ENCODE measurements around the gene FARP2. TPM values are rescaled to one million over a fixed set of nuclear protein-coding genes. Genes with fewer than 3 reads are reported as not detected.

The FARP2 gene
- total RNA-seq, 2 donors from 2014 or later: 30.1 to 44.2 TPM

DNA sequence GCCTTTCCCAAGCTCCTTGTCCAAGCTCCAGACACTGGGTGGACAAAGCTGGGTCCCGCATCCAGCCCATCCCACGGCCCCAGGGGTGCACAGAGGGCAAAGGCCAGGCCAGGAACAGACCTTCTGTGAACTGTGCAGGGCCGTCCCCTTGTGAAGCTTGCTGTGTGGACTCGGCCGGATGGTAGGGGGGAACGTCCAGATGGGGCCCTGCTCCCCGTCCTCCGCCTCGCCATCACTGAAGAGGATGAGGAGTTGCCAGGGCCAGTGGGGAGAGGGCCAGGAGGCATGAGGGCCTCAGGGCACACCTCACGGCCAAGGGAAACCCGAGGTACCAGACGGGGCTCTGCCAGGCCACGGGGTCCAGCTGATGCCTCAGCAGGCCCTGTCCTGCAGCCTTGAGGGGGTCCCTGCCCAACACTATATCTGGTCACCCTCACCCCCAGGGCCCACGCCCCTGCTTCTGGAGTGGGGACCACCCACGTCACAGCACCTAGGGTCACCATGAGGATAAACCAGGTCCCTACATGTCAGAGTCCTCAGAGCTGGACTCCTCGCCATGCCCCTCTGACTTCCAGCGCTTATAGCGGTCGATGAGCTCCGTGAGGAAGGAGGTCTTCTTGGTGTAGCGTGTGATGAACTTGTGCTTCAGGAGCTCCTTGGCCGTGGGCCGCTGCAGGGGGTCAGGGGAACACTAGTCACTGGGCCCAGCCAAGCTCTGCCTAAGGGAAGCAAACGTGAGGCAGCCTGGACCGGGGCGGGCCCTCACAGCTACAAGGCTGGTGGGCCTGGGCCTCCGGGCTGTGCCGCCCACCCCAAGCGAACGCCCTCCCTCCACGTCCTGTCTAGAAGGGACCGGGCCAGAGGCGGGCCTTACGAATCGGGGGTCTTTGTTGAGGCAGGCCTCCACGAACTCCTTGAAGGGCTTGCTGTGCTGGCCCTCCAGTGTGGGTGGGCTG lies 142.3 kb downstream of the FARP2 start:
- no peak for DNase-seq
- 94 to 97% methylated on average over 26 to 35 of the region's 36 CpGs for WGBS, 2 donors
- H3K27ac ChIP-seq: no peak overlapping the region

DNA sequence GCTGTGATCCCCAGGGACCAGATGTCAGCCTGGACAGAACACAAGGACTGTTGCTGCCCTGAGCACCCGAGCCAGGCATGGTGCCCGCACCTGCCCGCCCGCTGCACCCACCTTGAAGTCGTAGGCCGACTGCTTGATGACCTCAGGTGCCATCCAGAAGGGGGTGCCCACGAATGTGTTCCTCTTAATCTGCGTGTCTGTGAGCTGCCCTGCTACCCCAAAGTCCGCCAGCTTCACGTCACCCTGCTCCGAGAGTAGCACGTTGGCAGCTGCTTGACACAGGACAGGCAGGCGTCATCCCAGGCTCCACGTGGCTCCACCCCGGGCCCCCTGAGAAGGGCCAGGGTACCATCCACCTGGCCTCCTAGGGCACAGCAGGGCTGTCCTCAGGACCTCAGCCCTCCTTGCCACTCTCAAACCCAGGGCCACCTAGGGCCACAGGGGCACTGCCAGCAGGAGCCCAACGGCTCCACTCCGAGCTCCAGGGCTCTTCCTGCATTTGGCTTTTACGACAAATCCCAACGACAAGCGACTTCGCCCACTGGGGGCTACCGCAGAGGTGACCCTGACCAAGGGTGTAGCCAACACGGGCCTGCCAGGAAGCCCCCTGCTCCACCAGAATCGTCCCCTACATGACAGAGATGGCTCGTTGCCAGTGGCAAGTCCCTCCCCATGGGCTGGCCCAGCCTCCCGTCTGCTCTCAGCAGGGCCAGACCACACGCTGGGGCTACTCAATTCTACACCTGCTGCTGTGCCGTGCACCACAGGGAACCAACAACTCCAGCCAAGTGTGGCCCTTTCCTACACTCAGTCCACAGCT lies 143.3 kb downstream of the FARP2 start:
- intact Hi-C loops (cut with DNase I): no loop called here
- Histone ChIP-seq H3K9me3 (no peaks in the 10 kb centered on the region), H3K36me3 (replicated peaks in 1 of 2; ENCODE audit: insufficient read depth in 1 of 2, low read depth in 2 of 2) (peaks cover 0 to 14% of the 10 kb centered on the region in 2 donors), H3K27me3 (no peaks in the 10 kb centered on the region), H3K4me1 (peaks cover 6% of the 10 kb centered on the region), H3K27ac (no peak overlapping the region), H3K4me3 (no peak overlapping the region)
- 85 to 88% methylated on average over 15 to 23 of the region's 28 CpGs for WGBS, 2 donors
- TF ChIP-seq, protein P1, sequence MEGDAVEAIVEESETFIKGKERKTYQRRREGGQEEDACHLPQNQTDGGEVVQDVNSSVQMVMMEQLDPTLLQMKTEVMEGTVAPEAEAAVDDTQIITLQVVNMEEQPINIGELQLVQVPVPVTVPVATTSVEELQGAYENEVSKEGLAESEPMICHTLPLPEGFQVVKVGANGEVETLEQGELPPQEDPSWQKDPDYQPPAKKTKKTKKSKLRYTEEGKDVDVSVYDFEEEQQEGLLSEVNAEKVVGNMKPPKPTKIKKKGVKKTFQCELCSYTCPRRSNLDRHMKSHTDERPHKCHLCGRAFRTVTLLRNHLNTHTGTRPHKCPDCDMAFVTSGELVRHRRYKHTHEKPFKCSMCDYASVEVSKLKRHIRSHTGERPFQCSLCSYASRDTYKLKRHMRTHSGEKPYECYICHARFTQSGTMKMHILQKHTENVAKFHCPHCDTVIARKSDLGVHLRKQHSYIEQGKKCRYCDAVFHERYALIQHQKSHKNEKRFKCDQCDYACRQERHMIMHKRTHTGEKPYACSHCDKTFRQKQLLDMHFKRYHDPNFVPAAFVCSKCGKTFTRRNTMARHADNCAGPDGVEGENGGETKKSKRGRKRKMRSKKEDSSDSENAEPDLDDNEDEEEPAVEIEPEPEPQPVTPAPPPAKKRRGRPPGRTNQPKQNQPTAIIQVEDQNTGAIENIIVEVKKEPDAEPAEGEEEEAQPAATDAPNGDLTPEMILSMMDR (IDR thresholded peaks at IDR 0.05): no peak
- TF ChIP-seq POLR2A (IDR thresholded peaks at IDR 0.05): no peak
- ATAC-seq: no peak
- no peak for DNase-seq

More for the DNA sequence above, 142.3 kb downstream of the FARP2 start:
- TF ChIP-seq, protein P1 (IDR thresholded peaks at IDR 0.05): no peak
- TF ChIP-seq POLR2A (IDR thresholded peaks at IDR 0.05): no peak
- Histone ChIP-seq H3K4me1 (no peaks in the 10 kb centered on the region), H3K36me3 (replicated peaks in 1 of 2; ENCODE audit: insufficient read depth in 1 of 2, low read depth in 2 of 2) (peaks cover 0 to 16% of the 10 kb centered on the region in 2 donors), H3K27me3 (no peaks in the 10 kb centered on the region), H3K9me3 (no peaks in the 10 kb centered on the region), H3K4me3 (no peak overlapping the region)
- intact Hi-C loops (cut with DNase I): no loop called here
- ATAC-seq: no peak

DNA sequence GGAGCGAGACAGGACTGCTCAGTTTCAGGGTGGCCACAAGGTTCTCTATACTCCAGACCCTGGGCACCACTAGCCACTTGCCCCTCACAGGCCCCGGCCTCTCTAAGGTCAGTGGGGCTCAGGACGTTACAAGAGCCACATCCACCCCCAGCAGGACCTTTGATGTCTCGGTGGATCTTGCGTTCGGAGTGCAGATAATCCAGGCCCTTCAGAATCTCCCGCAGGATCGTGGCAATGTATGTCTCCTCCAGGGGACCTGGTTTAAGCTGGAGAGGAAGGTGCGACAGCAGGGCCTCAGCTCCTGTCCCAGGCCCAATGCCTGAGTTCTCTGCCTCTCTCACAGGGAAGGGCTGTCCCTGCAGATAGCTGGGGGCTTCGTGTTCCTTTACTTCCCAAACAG lies 143.9 kb downstream of the FARP2 start:
- WGBS, 2 donors: 90 to 95% methylated on average over 4 to 10 of the region's 10 CpGs
- TF ChIP-seq POLR2A (IDR thresholded peaks at IDR 0.05): no peak
- TF ChIP-seq, protein P1 (IDR thresholded peaks at IDR 0.05): no peak

GRCh38 chr2:241500431-241500975 lies 144.4 kb downstream of the FARP2 start:
- intact Hi-C loops (cut with DNase I): no loop called here
- Histone ChIP-seq H3K4me3 (no peak overlapping the region), H3K36me3 (replicated peaks in 1 of 2; ENCODE audit: insufficient read depth in 1 of 2, low read depth in 2 of 2) (peaks cover 0 to 7% of the 10 kb centered on the region in 2 donors), H3K27ac (no peak overlapping the region), H3K9me3 (no peaks in the 10 kb centered on the region), H3K27me3 (no peaks in the 10 kb centered on the region), H3K4me1 (peaks cover 8% of the 10 kb centered on the region)
- no peak for DNase-seq
- WGBS, 2 donors: 85 to 89% methylated on average over 6 to 12 of the region's 12 CpGs
- no peak for ATAC-seq
- no peak for TF ChIP-seq POLR2A (IDR thresholded peaks at IDR 0.05)
- TF ChIP-seq, protein P1 (IDR thresholded peaks at IDR 0.05): no peak

More for the DNA sequence above, 143.9 kb downstream of the FARP2 start:
- Histone ChIP-seq H3K27me3 (no peaks in the 10 kb centered on the region), H3K36me3 (replicated peaks in 1 of 2; ENCODE audit: insufficient read depth in 1 of 2, low read depth in 2 of 2) (peaks cover 0 to 12% of the 10 kb centered on the region in 2 donors), H3K27ac (no peak overlapping the region), H3K4me1 (peaks cover 6% of the 10 kb centered on the region), H3K9me3 (no peaks in the 10 kb centered on the region), H3K4me3 (no peak overlapping the region)
- DNase-seq: no peak
- ATAC-seq: no peak
- intact Hi-C loops (cut with DNase I): no loop called here

All from body of pancreas (tissue), 4 donors.